HepG2 (cell line): ENCODE data around the gene HSPE1. TPM values are rescaled to one million over a fixed set of nuclear protein-coding genes. Genes with fewer than 3 reads are reported as not detected.

Experiments used
- ARNT2 ChIP-seq: sonication (generic); formaldehyde crosslinking; IDR thresholded peaks from 2 replicates; pipeline ENCODE4 v1.8.0; 2022; ENCODE audit warnings: mild to moderate bottlenecking, low read depth, missing genetic modification reagents, moderate library complexity
- FOXA3 ChIP-seq: IDR thresholded peaks from 2 replicates; pipeline ENCODE4 v1.6.1; 2016; ENCODE audit warnings: missing genetic modification reagents, missing compliant biosample characterization
- JUNB ChIP-seq: sonication (generic); formaldehyde crosslinking; IDR thresholded peaks from 2 replicates; pipeline ENCODE4 v1.8.0; 2022; ENCODE audit warnings: missing genetic modification reagents, mild to moderate bottlenecking, borderline replicate concordance
- MED8 ChIP-seq: sonication (generic); formaldehyde crosslinking; IDR thresholded peaks from 2 replicates; pipeline ENCODE4 v1.8.1; 2023; ENCODE audit warnings: mild to moderate bottlenecking, missing genetic modification reagents; ENCODE audit not compliant: insufficient replicate concordance
- NFIB ChIP-seq: sonication (generic); formaldehyde crosslinking; IDR thresholded peaks from 2 replicates; pipeline ENCODE4 v1.9.0; 2021; ENCODE audit warnings: missing genetic modification reagents, mild to moderate bottlenecking, borderline replicate concordance
- NFKBIZ ChIP-seq: IDR thresholded peaks from 2 replicates; pipeline ENCODE4 v1.6.1; 2018; ENCODE audit warnings: missing genetic modification reagents, missing compliant biosample characterization
- POLR2A ChIP-seq, 2 experiments: IDR thresholded peaks; 2 replicates each; pipeline ENCODE4 v1.6.1; 2011; ENCODE audit warnings: low read depth in 2 of 2, low read length in 2 of 2, mild to moderate bottlenecking in 1 of 2, moderate library complexity in 1 of 2; ENCODE audit not compliant: insufficient read depth in 1 of 2
- SP2 ChIP-seq: sonication (generic); formaldehyde crosslinking; IDR thresholded peaks from 2 replicates; pipeline ENCODE4 v1.5.1; 2020; ENCODE audit warnings: mild to moderate bottlenecking, missing genetic modification reagents
- ZNF17 ChIP-seq: sonication (generic); formaldehyde crosslinking; IDR thresholded peaks from 2 replicates; pipeline ENCODE4 v1.5.0; 2020; ENCODE audit warnings: mild to moderate bottlenecking, missing genetic modification reagents
- ZNF30 ChIP-seq: sonication (generic); formaldehyde crosslinking; IDR thresholded peaks from 2 replicates; pipeline ENCODE4 v1.5.0; 2020; ENCODE audit warnings: mild to moderate bottlenecking, missing genetic modification reagents
- ZNF775 ChIP-seq: sonication (generic); formaldehyde crosslinking; IDR thresholded peaks from 2 replicates; pipeline ENCODE4 v1.4.0; 2020; ENCODE audit warnings: missing genetic modification reagents, mild to moderate bottlenecking, moderate library complexity, borderline replicate concordance
- polyA plus RNA-seq, 8 experiments: library from polyadenylated mRNA; depleted of rRNA in 3 of 8; stranded (reverse) in 7 of 8; unstranded in 1 of 8; fragments of >200 nt; fragmentation: Illumina TruSeq in 4 of 8; extraction: Trizol in 4 of 8; gene quantifications; 2 replicates each; pipeline versions ENCODE4 v1.2.1 to v1.2.3, GENCODE V29; 2011 to 2016; ENCODE audit warnings: low read depth in 4 of 8, missing spikeins in 1 of 8, mixed read lengths in 1 of 8; ENCODE audit not compliant: insufficient read depth in 1 of 8
- total RNA-seq, 5 experiments: library from RNA; depleted of rRNA; stranded (reverse); fragments of >200 nt; fragmentation: Illumina TruSeq; extraction: Trizol; gene quantifications; 2 replicates each; pipeline ENCODE4 v1.2.3, GENCODE V29; 2016; ENCODE audit warnings: low read depth in 1 of 5
- TF ChIP-seq, protein P1 (sequence below): sonication (generic); formaldehyde crosslinking; IDR thresholded peaks from 2 replicates; pipeline ENCODE4 v1.5.1; 2020; ENCODE audit warnings: mild to moderate bottlenecking, missing genetic modification reagents, borderline replicate concordance
- TF ChIP-seq, protein P2 (sequence below): sonication (generic); formaldehyde crosslinking; conservative IDR thresholded peaks from 2 replicates; pipeline ENCODE4 v1.4.0; 2020; ENCODE audit warnings: missing genetic modification reagents
- TF ChIP-seq, protein P3 (sequence below): sonication (generic); formaldehyde crosslinking; IDR thresholded peaks from 2 replicates; pipeline ENCODE4; 2020; ENCODE audit warnings: missing genetic modification reagents, mild to moderate bottlenecking, borderline replicate concordance
- TF ChIP-seq, protein P4 (sequence below): sonication (generic); formaldehyde crosslinking; conservative IDR thresholded peaks from 2 replicates; pipeline ENCODE4 v1.4.0; 2020; ENCODE audit warnings: missing genetic modification reagents

HSPE1 gene
- total and polyA plus RNA-seq, 2 of the 13 experiments (the other 11 are each of a cell fraction or from before 2014, with no cell fraction given) = 244 to 823 TPM

DNA sequence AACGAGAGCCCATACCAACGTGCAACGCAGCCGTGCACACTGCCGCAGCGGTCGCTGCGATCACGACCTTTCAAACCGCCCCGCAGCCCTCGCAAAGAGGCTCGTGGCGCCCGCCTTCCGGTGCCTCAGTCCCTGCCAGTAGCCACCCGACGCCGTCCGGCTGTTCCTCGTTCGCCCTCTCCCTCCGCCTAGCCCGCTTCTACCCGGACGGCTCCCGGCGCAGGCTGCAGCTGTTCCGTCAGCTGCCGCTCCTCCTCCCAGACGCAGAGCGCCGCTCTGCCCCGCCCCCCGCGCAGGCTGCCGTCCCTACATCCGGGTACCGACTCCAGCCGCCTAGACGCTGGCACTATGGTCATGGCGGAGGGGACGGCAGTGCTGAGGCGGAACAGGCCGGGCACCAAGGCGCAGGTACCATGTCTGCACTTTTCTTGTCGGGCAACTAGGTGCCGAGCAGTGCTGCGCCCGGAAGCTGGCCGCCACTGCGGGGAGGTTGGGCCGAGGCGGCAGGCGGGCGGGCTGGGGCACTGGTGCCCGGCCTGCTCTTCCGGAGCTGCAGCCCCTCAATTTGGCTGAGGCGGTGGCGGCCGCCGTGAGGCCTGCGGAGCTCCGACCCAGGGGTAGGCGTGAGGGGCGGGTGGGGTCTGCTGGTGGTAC lies 15.7 kb downstream of the HSPE1 start, which contains the start of gene MOB4 (continued):
- TF ChIP-seq, protein P1, sequence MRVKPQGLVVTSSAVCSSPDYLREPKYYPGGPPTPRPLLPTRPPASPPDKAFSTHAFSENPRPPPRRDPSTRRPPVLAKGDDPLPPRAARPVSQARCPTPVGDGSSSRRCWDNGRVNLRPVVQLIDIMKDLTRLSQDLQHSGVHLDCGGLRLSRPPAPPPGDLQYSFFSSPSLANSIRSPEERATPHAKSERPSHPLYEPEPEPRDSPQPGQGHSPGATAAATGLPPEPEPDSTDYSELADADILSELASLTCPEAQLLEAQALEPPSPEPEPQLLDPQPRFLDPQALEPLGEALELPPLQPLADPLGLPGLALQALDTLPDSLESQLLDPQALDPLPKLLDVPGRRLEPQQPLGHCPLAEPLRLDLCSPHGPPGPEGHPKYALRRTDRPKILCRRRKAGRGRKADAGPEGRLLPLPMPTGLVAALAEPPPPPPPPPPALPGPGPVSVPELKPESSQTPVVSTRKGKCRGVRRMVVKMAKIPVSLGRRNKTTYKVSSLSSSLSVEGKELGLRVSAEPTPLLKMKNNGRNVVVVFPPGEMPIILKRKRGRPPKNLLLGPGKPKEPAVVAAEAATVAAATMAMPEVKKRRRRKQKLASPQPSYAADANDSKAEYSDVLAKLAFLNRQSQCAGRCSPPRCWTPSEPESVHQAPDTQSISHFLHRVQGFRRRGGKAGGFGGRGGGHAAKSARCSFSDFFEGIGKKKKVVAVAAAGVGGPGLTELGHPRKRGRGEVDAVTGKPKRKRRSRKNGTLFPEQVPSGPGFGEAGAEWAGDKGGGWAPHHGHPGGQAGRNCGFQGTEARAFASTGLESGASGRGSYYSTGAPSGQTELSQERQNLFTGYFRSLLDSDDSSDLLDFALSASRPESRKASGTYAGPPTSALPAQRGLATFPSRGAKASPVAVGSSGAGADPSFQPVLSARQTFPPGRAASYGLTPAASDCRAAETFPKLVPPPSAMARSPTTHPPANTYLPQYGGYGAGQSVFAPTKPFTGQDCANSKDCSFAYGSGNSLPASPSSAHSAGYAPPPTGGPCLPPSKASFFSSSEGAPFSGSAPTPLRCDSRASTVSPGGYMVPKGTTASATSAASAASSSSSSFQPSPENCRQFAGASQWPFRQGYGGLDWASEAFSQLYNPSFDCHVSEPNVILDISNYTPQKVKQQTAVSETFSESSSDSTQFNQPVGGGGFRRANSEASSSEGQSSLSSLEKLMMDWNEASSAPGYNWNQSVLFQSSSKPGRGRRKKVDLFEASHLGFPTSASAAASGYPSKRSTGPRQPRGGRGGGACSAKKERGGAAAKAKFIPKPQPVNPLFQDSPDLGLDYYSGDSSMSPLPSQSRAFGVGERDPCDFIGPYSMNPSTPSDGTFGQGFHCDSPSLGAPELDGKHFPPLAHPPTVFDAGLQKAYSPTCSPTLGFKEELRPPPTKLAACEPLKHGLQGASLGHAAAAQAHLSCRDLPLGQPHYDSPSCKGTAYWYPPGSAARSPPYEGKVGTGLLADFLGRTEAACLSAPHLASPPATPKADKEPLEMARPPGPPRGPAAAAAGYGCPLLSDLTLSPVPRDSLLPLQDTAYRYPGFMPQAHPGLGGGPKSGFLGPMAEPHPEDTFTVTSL (CRISPR knock-in tag) = peak; percentile 90
- TF ChIP-seq NFKBIZ (CRISPR knock-in tag) = peak; percentile 97
- TF ChIP-seq FOXA3 (CRISPR knock-in tag) = peak; percentile 84
- peak; percentile 96 to 97 for TF ChIP-seq POLR2A (IDR thresholded peaks at IDR 0.05; ENCODE audit: insufficient read depth in 1 of 2, low read depth in 2 of 2, low read length in 2 of 2)
- TF ChIP-seq JUNB (CRISPR knock-in tag) = peak; percentile 55; the same call in 1 of the 2 replicates
- TF ChIP-seq SP2 (CRISPR knock-in tag) = peak; percentile 61
- peak; percentile 99 for TF ChIP-seq ARNT2
- no peak for TF ChIP-seq ZNF775 (CRISPR knock-in tag)
- TF ChIP-seq, protein P2, sequence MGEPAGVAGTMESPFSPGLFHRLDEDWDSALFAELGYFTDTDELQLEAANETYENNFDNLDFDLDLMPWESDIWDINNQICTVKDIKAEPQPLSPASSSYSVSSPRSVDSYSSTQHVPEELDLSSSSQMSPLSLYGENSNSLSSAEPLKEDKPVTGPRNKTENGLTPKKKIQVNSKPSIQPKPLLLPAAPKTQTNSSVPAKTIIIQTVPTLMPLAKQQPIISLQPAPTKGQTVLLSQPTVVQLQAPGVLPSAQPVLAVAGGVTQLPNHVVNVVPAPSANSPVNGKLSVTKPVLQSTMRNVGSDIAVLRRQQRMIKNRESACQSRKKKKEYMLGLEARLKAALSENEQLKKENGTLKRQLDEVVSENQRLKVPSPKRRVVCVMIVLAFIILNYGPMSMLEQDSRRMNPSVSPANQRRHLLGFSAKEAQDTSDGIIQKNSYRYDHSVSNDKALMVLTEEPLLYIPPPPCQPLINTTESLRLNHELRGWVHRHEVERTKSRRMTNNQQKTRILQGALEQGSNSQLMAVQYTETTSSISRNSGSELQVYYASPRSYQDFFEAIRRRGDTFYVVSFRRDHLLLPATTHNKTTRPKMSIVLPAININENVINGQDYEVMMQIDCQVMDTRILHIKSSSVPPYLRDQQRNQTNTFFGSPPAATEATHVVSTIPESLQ = peak; percentile 90
- TF ChIP-seq ZNF17 (CRISPR knock-in tag) = peak; percentile 64; the same call in 1 of the 2 replicates
- TF ChIP-seq, protein P3, sequence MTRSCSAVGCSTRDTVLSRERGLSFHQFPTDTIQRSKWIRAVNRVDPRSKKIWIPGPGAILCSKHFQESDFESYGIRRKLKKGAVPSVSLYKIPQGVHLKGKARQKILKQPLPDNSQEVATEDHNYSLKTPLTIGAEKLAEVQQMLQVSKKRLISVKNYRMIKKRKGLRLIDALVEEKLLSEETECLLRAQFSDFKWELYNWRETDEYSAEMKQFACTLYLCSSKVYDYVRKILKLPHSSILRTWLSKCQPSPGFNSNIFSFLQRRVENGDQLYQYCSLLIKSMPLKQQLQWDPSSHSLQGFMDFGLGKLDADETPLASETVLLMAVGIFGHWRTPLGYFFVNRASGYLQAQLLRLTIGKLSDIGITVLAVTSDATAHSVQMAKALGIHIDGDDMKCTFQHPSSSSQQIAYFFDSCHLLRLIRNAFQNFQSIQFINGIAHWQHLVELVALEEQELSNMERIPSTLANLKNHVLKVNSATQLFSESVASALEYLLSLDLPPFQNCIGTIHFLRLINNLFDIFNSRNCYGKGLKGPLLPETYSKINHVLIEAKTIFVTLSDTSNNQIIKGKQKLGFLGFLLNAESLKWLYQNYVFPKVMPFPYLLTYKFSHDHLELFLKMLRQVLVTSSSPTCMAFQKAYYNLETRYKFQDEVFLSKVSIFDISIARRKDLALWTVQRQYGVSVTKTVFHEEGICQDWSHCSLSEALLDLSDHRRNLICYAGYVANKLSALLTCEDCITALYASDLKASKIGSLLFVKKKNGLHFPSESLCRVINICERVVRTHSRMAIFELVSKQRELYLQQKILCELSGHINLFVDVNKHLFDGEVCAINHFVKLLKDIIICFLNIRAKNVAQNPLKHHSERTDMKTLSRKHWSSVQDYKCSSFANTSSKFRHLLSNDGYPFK (CRISPR knock-in tag) = peak; percentile 97
- peak; percentile 42; the same call in 1 of the 2 replicates for TF ChIP-seq ZNF30 (CRISPR knock-in tag)
- TF ChIP-seq NFIB (CRISPR knock-in tag) = no peak
- TF ChIP-seq, protein P4, sequence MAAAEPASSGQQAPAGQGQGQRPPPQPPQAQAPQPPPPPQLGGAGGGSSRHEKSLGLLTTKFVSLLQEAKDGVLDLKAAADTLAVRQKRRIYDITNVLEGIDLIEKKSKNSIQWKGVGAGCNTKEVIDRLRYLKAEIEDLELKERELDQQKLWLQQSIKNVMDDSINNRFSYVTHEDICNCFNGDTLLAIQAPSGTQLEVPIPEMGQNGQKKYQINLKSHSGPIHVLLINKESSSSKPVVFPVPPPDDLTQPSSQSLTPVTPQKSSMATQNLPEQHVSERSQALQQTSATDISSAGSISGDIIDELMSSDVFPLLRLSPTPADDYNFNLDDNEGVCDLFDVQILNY (CRISPR knock-in tag) = peak; percentile 90
- TF ChIP-seq MED8 (CRISPR knock-in tag) = peak; percentile 91
